K562 (cell line): Measurements from ENCODE around the gene TAC3. TPM values are rescaled to one million over a fixed set of nuclear protein-coding genes. Genes with fewer than 3 reads are reported as not detected.
A peak's percentile ranks its signal among the peaks of the same experiment; 100 is the strongest.

Source experiments
- ARID2 ChIP-seq: fragments of 450-650 bp; IDR thresholded peaks from 2 replicates; pipeline ENCODE4 v1.6.1; 2017; ENCODE audit warnings: antibody characterized with exemption, mild to moderate bottlenecking
- ATF1 ChIP-seq, 2 experiments: fragments of 450-650 bp in 1 of 2; IDR thresholded peaks; 2 replicates each; pipeline ENCODE4 v1.6.1; 2016; ENCODE audit warnings: missing compliant biosample characterization in 1 of 2, missing genetic modification characterization in 1 of 2
- CBX5 ChIP-seq: IDR thresholded peaks from 2 replicates; pipeline ENCODE4 v1.6.1; 2014; ENCODE audit warnings: low read depth, borderline replicate concordance
- CC2D1A ChIP-seq: fragments of 450-650 bp; IDR thresholded peaks from 2 replicates; pipeline ENCODE4 v1.6.1; 2017; ENCODE audit warnings: mild to moderate bottlenecking
- DPF2 ChIP-seq: fragments of 450-650 bp; IDR thresholded peaks from 2 replicates; pipeline ENCODE4 v1.6.1; 2016
- E2F1 ChIP-seq: sonication (generic); formaldehyde crosslinking; IDR thresholded peaks from 2 replicates; pipeline ENCODE4 v1.8.1; 2023; ENCODE audit warnings: mild to moderate bottlenecking, missing genetic modification reagents, moderate library complexity
- E2F3 ChIP-seq: fragments of 250-450 bp; sonication (Bioruptor Pico); IDR thresholded peaks from 2 replicates; pipeline ENCODE4 v1.4.0; 2020; ENCODE audit warnings: mild to moderate bottlenecking
- ELF2 ChIP-seq: fragments of 250-450 bp; sonication (Bioruptor Pico); IDR thresholded peaks from 2 replicates; pipeline ENCODE4 v1.5.0; 2021; ENCODE audit warnings: mild to moderate bottlenecking
- FIP1L1 ChIP-seq: fragments of 200-400 bp; formaldehyde crosslinking; IDR thresholded peaks from 2 replicates; pipeline ENCODE4 v1.6.1; 2018; ENCODE audit warnings: mild to moderate bottlenecking, low read depth, low read length; ENCODE audit not compliant: poor library complexity, severe bottlenecking
- GATA2 ChIP-seq: sonication (generic); formaldehyde crosslinking; IDR thresholded peaks from 2 replicates; pipeline ENCODE4 v1.4.0; 2020; ENCODE audit warnings: mild to moderate bottlenecking, missing genetic modification reagents
- HLTF ChIP-seq: fragments of 450-650 bp; IDR thresholded peaks from 2 replicates; pipeline ENCODE4 v1.6.1; 2016
- HNRNPUL1 ChIP-seq: fragments of 200-400 bp; formaldehyde crosslinking; IDR thresholded peaks from 2 replicates; pipeline ENCODE4 v1.6.1; 2017; ENCODE audit warnings: low read length
- IRF2 ChIP-seq: sonication (generic); formaldehyde crosslinking; IDR thresholded peaks from 2 replicates; pipeline ENCODE4 v1.8.1; 2022; ENCODE audit warnings: mild to moderate bottlenecking, missing genetic modification reagents
- KAT7 ChIP-seq: sonication (generic); formaldehyde crosslinking; IDR thresholded peaks from 2 replicates; pipeline ENCODE4 v1.8.0; 2022; ENCODE audit warnings: missing genetic modification reagents, mild to moderate bottlenecking, borderline replicate concordance
- MXI1 ChIP-seq: IDR thresholded peaks from 2 replicates; pipeline ENCODE4 v1.6.1; 2011; ENCODE audit warnings: low read depth, mild to moderate bottlenecking, improper control_type of control experiment, low read length
- PHB ChIP-seq: fragments of 250-450 bp; sonication (Bioruptor Pico); IDR thresholded peaks from 2 replicates; pipeline ENCODE4 v1.5.0; 2021
- PREB ChIP-seq: sonication (generic); formaldehyde crosslinking; IDR thresholded peaks from 2 replicates; pipeline ENCODE4 v1.8.1; 2023; ENCODE audit warnings: mild to moderate bottlenecking, missing genetic modification reagents
- XRCC4 ChIP-seq: IDR thresholded peaks from one replicate; pipeline ENCODE4 v1.6.1; 2011; ENCODE audit not compliant: insufficient read depth, insufficient read length; ENCODE audit errors: extremely low read depth
- ZBTB49 ChIP-seq: sonication (generic); formaldehyde crosslinking; IDR thresholded peaks from 2 replicates; pipeline ENCODE4 v1.8.0; 2022; ENCODE audit warnings: missing genetic modification reagents, mild to moderate bottlenecking, borderline replicate concordance
- ZNF449 ChIP-seq: fragments of 250-450 bp; sonication (Bioruptor Pico); IDR thresholded peaks from 2 replicates; pipeline ENCODE4 v1.8.0; 2022; ENCODE audit warnings: moderate library complexity, mild to moderate bottlenecking, inconsistent platforms
- ZNF512 ChIP-seq: IDR thresholded peaks from 2 replicates; pipeline ENCODE4 v1.6.1; 2016; ENCODE audit warnings: missing genetic modification characterization, missing compliant biosample characterization
- ZNF57 ChIP-seq: fragments of 450-650 bp; formaldehyde crosslinking; IDR thresholded peaks from 2 replicates; pipeline ENCODE4 v1.4.0; 2020; ENCODE audit warnings: mild to moderate bottlenecking, moderate library complexity
- ZNF668 ChIP-seq: fragments of 250-450 bp; sonication (Bioruptor Pico); IDR thresholded peaks from 2 replicates; pipeline ENCODE4 v1.8.0; 2022; ENCODE audit warnings: mild to moderate bottlenecking, inconsistent platforms
- polyA plus RNA-seq, 8 experiments: library from polyadenylated mRNA; depleted of rRNA in 4 of 8; stranded (reverse) in 5 of 8; unstranded in 3 of 8; fragments of >200 nt; fragmentation: Nextera tagmentation in 2 of 8; fragmentation: Illumina TruSeq in 1 of 8; extraction: Ambion mirVana in 2 of 8; extraction: Trizol in 1 of 8; gene quantifications; 2 replicates each; pipeline versions ENCODE4 v1.2.1 to v1.2.3, GENCODE V29; 2011 to 2014; ENCODE audit warnings: inconsistent platforms in 1 of 8, missing spikeins in 1 of 8
- total RNA-seq, 7 experiments: library from RNA; depleted of rRNA in 6 of 7; stranded (reverse); fragments of >200 nt in 6 of 7; fragmentation: Illumina TruSeq in 2 of 7; extraction: Trizol in 2 of 7; gene quantifications; 2 replicates each; pipeline versions ENCODE4 v1.2.1 to v1.2.3, GENCODE V29; 2011 to 2021; ENCODE audit warnings: low replicate concordance in 1 of 7

TAC3 gene
- total and polyA plus RNA-seq, 9 of the 15 experiments (the other 6 are each of a cell fraction or from before 2014, with no cell fraction given) = 0.29 to 2.8 (median 1.4) TPM

GRCh38 chr12:56988207-56988739 is 28.1 kb downstream of the TAC3 start (continued):
- TF ChIP-seq PREB (CRISPR knock-in tag) = no peak
- no peak for TF ChIP-seq ATF1 (CRISPR knock-in tag; IDR thresholded peaks at IDR 0.05)
- TF ChIP-seq ATF1 (tag; IDR thresholded peaks at IDR 0.05) = peak; percentile 86
- TF ChIP-seq ARID2 = 0 out of 2 replicates have a peak, but pooled peaks have one; percentile 35
- TF ChIP-seq DPF2 = peak; percentile 99
- TF ChIP-seq HLTF = peak; percentile 97
- TF ChIP-seq ZBTB49 (CRISPR knock-in tag) = no peak
- no peak for TF ChIP-seq ZNF668
- TF ChIP-seq ELF2 = no peak
- peak; percentile 100 for TF ChIP-seq GATA2
- TF ChIP-seq ZNF57 (CRISPR knock-in tag) = no peak
- no peak for TF ChIP-seq E2F1
- no peak for TF ChIP-seq PHB (CRISPR knock-in tag)
- TF ChIP-seq MXI1 = no peak
- TF ChIP-seq FIP1L1 = no peak
- TF ChIP-seq CBX5 = 0 out of 2 replicates have a peak, but pooled peaks have one; percentile 21
- TF ChIP-seq XRCC4 = no peak
- no peak for TF ChIP-seq HNRNPUL1
- TF ChIP-seq IRF2 (CRISPR knock-in tag) = no peak
- TF ChIP-seq KAT7 (CRISPR knock-in tag) = no peak
- no peak for TF ChIP-seq ZNF512 (tag)
- peak; percentile 97 for TF ChIP-seq CC2D1A
- 0 out of 2 replicates have a peak, but pooled peaks have one; percentile 39 for TF ChIP-seq E2F3 (CRISPR knock-in tag)
- TF ChIP-seq ZNF449 (CRISPR knock-in tag) = no peak
